Neural cell (in vitro differentiated cells): ENCODE results near the gene LMO7. TPM values are rescaled to one million over a fixed set of nuclear protein-coding genes. Genes with fewer than 3 reads are reported as not detected.

Experiments
- H2AFZ ChIP-seq: fragments of 200-600, 300-800 bp; sonication (generic), shearing (Covaris generic); 2 replicates; pipeline ENCODE4 v1.6.0; 2014; ENCODE audit warnings: low read depth, mild to moderate bottlenecking, antibody characterized with exemption, low read length, moderate library complexity
- H3F3A ChIP-seq: fragments of 200-600 bp; shearing (Covaris generic); 2 replicates; pipeline ENCODE4 v1.6.1; 2016; ENCODE audit warnings: mild to moderate bottlenecking, moderate library complexity, mixed read lengths, antibody characterized with exemption, low read length; ENCODE audit not compliant: insufficient read depth, poor library complexity, severe bottlenecking
- H3K27ac ChIP-seq: fragments of 200-600, 300-800 bp; sonication (generic), shearing (Covaris generic); 2 replicates; pipeline ENCODE4 v1.5.1; 2014; ENCODE audit warnings: mild to moderate bottlenecking, low read length, moderate library complexity
- H3K27me3 ChIP-seq: fragments of 300-800, 200-600 bp; sonication (generic), shearing (Covaris generic); 2 replicates; pipeline ENCODE4 v1.6.0; 2014; ENCODE audit warnings: mild to moderate bottlenecking, low read depth, low read length, moderate library complexity; ENCODE audit not compliant: insufficient read depth
- H3K36me3 ChIP-seq: fragments of 300-800, 200-600 bp; sonication (generic), shearing (Covaris generic); 2 replicates; pipeline ENCODE4 v1.5.1; 2014; ENCODE audit warnings: mild to moderate bottlenecking, antibody characterized with exemption, low read length, moderate library complexity; ENCODE audit not compliant: insufficient read depth
- H3K4me2 ChIP-seq: fragments of 300-800, 200-600 bp; sonication (generic), shearing (Covaris generic); 2 replicates; pipeline ENCODE4 v1.6.0; 2014; ENCODE audit warnings: mild to moderate bottlenecking, low read length
- H3K4me3 ChIP-seq: fragments of 300-800, 200-600 bp; sonication (generic), shearing (Covaris generic); 2 replicates; pipeline ENCODE4 v1.5.1; 2014; ENCODE audit warnings: mild to moderate bottlenecking, low read length, moderate library complexity
- H3K79me2 ChIP-seq: fragments of 200-600 bp; shearing (Covaris generic); replicated peaks from 2 replicates; pipeline ENCODE4 v1.6.0; 2014; ENCODE audit warnings: mild to moderate bottlenecking, low read length, moderate library complexity; ENCODE audit not compliant: insufficient read depth
- H3K9ac ChIP-seq: fragments of 300-800, 200-600 bp; sonication (generic), shearing (Covaris generic); 2 replicates; pipeline ENCODE4 v1.6.1; 2016; ENCODE audit warnings: mild to moderate bottlenecking, low read length, mixed read lengths
- H3K9me2 ChIP-seq: fragments of 200-600 bp; shearing (Covaris generic); 2 replicates; pipeline ENCODE4 v1.6.1; 2016; ENCODE audit warnings: mild to moderate bottlenecking, low read length, mixed read lengths; ENCODE audit not compliant: insufficient read depth
- H3K9me3 ChIP-seq: fragments of 200-600, 300-800 bp; sonication (generic), shearing (Covaris generic); 2 replicates; pipeline ENCODE4 v1.6.1; 2016; ENCODE audit warnings: mild to moderate bottlenecking, mixed run types, low read length, moderate library complexity, mixed read lengths
- H4K20me1 ChIP-seq: fragments of 200-600 bp; shearing (Covaris generic); 2 replicates; pipeline ENCODE4 v1.6.1; 2016; ENCODE audit warnings: mild to moderate bottlenecking, mixed run types; ENCODE audit not compliant: insufficient read depth
- EP300 ChIP-seq: fragments of 450-650 bp; conservative IDR thresholded peaks from 2 replicates; pipeline ENCODE4 v1.6.1; 2014; ENCODE audit warnings: antibody characterized with exemption, mild to moderate bottlenecking, moderate library complexity; ENCODE audit not compliant: poor library complexity, severe bottlenecking
- EZH2 ChIP-seq: fragments of 200-600, 300-800 bp; shearing (Covaris generic), sonication (generic); IDR thresholded peaks from 2 replicates; pipeline ENCODE4 v1.6.1; 2014; ENCODE audit warnings: antibody characterized with exemption, low read length, borderline replicate concordance, mild to moderate bottlenecking; ENCODE audit not compliant: insufficient read depth, poor library complexity, severe bottlenecking
- MXI1 ChIP-seq: fragments of 450-650 bp; conservative IDR thresholded peaks from 2 replicates; pipeline ENCODE4 v1.6.1; 2014; ENCODE audit warnings: antibody characterized with exemption, mild to moderate bottlenecking; ENCODE audit not compliant: poor library complexity, severe bottlenecking
- POLR2AphosphoS5 ChIP-seq: IDR thresholded peaks from 2 replicates; pipeline ENCODE4 v1.6.1; 2012
- RAD21 ChIP-seq: fragments of 450-650 bp; conservative IDR thresholded peaks from 2 replicates; pipeline ENCODE4 v1.6.1; 2014; ENCODE audit warnings: antibody characterized with exemption, mild to moderate bottlenecking, moderate library complexity
- SMC3 ChIP-seq: fragments of 450-650 bp; conservative IDR thresholded peaks from 2 replicates; pipeline ENCODE4 v1.6.1; 2014; ENCODE audit warnings: antibody characterized with exemption, mild to moderate bottlenecking, moderate library complexity; ENCODE audit not compliant: poor library complexity
- TAF1 ChIP-seq: IDR thresholded peaks from 2 replicates; pipeline ENCODE4 v1.6.1; 2012; ENCODE audit warnings: low read depth
- polyA plus RNA-seq: library from polyadenylated mRNA; depleted of rRNA; stranded (reverse); fragments of >200 nt; gene quantifications from 2 replicates; pipeline ENCODE4 v1.2.3, GENCODE V29; 2014
- TF ChIP-seq, protein P1 (sequence below): IDR thresholded peaks from 2 replicates; pipeline ENCODE4 v1.6.1; 2012; ENCODE audit warnings: borderline replicate concordance
- TF ChIP-seq, protein P2 (sequence below): fragments of 450-650 bp; IDR thresholded peaks from 2 replicates; pipeline ENCODE4 v1.5.1; 2014; ENCODE audit warnings: antibody characterized with exemption, mild to moderate bottlenecking, moderate library complexity; ENCODE audit not compliant: poor library complexity, severe bottlenecking

Gene LMO7
- polyA plus RNA-seq, 1 donor from 2014 or later, result 14.2 TPM

DNA sequence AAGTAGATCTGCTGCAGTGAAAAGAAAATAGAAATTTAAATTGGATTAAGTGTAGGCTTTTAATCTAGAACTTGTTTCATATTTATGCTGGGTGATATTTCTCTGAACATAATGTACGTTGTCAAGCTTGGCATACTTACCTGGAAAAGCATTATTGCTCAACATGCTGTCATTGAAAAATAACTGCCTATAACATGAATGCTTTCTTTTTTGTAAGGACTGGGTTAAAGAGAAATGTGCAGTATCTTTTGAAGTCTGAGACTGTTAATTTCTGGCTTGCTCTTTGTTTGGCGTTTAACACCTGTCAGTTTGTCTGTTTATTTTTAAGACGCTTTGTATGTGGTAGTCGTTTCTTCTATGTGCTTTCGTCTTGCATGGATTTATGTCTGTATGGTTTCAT, 175.2 kb downstream of the LMO7 start:
- H2AFZ ChIP-seq, result no peak overlapping the region
- H3F3A ChIP-seq, result no peaks in the 10 kb centered on the region
- no peak overlapping the region for H3K9ac ChIP-seq
- H4K20me1 ChIP-seq, result no peaks in the 10 kb centered on the region
- no peak overlapping the region for H3K4me2 ChIP-seq
- H3K27ac ChIP-seq, result no peak overlapping the region
- H3K79me2 ChIP-seq, result no peaks in the 10 kb centered on the region
- H3K27me3 ChIP-seq, result no peaks in the 10 kb centered on the region
- H3K36me3 ChIP-seq, result no peaks in the 10 kb centered on the region
- no peak overlapping the region for H3K4me3 ChIP-seq
- TF ChIP-seq EP300, result peak; percentile 69
- no peak for TF ChIP-seq MXI1
- TF ChIP-seq POLR2AphosphoS5, result peak; percentile 14
- no peaks in the 10 kb centered on the region for H3K9me3 ChIP-seq
- no peaks in the 10 kb centered on the region for H3K9me2 ChIP-seq

DNA sequence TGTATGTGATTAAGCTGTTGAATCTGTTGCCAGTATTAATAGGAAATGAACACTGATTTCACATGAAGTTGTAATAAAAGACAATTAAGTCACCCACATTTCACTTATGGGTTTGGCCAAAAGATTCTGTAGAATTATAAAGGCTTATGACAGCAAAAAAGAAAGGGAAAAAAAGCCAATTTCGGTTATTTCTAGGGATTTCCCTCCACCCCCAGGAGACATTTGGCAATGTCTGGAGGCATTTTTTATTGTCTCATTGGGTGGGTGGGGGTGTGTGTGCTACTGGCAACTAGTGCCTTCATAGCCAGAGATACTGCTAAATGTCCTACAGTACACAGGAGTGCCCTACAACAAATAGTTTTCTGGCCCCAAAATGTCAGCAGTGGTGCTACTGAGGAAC, 175.7 kb downstream of the LMO7 start:
- TF ChIP-seq EZH2 (no peak), SMC3 (no peak), RAD21 (no peak), POLR2AphosphoS5 (no peak), TAF1 (no peak)
- TF ChIP-seq, protein P1, sequence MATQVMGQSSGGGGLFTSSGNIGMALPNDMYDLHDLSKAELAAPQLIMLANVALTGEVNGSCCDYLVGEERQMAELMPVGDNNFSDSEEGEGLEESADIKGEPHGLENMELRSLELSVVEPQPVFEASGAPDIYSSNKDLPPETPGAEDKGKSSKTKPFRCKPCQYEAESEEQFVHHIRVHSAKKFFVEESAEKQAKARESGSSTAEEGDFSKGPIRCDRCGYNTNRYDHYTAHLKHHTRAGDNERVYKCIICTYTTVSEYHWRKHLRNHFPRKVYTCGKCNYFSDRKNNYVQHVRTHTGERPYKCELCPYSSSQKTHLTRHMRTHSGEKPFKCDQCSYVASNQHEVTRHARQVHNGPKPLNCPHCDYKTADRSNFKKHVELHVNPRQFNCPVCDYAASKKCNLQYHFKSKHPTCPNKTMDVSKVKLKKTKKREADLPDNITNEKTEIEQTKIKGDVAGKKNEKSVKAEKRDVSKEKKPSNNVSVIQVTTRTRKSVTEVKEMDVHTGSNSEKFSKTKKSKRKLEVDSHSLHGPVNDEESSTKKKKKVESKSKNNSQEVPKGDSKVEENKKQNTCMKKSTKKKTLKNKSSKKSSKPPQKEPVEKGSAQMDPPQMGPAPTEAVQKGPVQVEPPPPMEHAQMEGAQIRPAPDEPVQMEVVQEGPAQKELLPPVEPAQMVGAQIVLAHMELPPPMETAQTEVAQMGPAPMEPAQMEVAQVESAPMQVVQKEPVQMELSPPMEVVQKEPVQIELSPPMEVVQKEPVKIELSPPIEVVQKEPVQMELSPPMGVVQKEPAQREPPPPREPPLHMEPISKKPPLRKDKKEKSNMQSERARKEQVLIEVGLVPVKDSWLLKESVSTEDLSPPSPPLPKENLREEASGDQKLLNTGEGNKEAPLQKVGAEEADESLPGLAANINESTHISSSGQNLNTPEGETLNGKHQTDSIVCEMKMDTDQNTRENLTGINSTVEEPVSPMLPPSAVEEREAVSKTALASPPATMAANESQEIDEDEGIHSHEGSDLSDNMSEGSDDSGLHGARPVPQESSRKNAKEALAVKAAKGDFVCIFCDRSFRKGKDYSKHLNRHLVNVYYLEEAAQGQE, result no peak
- Histone ChIP-seq H3K27ac (no peak overlapping the region), H3K9me2 (no peaks in the 10 kb centered on the region), H3K79me2 (no peaks in the 10 kb centered on the region), H3K4me2 (no peak overlapping the region), H4K20me1 (no peaks in the 10 kb centered on the region), H3F3A (no peaks in the 10 kb centered on the region), H3K4me3 (no peak overlapping the region), H3K9ac (no peak overlapping the region), H3K36me3 (no peaks in the 10 kb centered on the region), H3K27me3 (no peaks in the 10 kb centered on the region), H3K9me3 (no peaks in the 10 kb centered on the region), H2AFZ (no peak overlapping the region)

DNA sequence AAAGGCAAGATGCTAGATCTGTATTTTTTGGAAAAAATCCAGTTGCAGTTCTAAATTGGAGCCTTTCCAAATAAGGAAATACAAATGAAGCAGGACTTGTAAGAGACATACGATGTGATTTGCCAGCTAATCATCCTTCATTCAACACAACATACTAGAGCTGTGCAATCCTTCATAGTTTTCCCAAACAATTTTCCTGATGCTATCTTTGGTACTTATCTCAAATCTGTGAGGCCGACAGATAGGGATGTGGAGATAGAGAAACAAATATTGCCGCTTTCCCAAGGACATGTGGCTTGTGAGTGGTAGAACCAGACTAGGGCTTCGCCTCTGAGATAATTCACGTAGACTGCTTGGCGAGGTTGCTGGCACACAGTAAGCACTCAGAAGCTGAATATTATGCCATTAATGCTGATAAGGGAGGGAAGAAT, 176.6 kb downstream of the LMO7 start:
- no peak overlapping the region for H2AFZ ChIP-seq
- H3K27ac ChIP-seq, result no peak overlapping the region
- H3F3A ChIP-seq, result no peaks in the 10 kb centered on the region
- TF ChIP-seq EP300 (no peak), RAD21 (no peak), TAF1 (no peak), MXI1 (no peak), SMC3 (no peak), EZH2 (no peak)
- TF ChIP-seq, protein P1, result no peak
- TF ChIP-seq, protein P2, sequence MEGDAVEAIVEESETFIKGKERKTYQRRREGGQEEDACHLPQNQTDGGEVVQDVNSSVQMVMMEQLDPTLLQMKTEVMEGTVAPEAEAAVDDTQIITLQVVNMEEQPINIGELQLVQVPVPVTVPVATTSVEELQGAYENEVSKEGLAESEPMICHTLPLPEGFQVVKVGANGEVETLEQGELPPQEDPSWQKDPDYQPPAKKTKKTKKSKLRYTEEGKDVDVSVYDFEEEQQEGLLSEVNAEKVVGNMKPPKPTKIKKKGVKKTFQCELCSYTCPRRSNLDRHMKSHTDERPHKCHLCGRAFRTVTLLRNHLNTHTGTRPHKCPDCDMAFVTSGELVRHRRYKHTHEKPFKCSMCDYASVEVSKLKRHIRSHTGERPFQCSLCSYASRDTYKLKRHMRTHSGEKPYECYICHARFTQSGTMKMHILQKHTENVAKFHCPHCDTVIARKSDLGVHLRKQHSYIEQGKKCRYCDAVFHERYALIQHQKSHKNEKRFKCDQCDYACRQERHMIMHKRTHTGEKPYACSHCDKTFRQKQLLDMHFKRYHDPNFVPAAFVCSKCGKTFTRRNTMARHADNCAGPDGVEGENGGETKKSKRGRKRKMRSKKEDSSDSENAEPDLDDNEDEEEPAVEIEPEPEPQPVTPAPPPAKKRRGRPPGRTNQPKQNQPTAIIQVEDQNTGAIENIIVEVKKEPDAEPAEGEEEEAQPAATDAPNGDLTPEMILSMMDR, result no peak
- H4K20me1 ChIP-seq, result no peaks in the 10 kb centered on the region
- no peak overlapping the region for H3K9ac ChIP-seq
- no peaks in the 10 kb centered on the region for H3K9me2 ChIP-seq
- no peaks in the 10 kb centered on the region for H3K36me3 ChIP-seq
- H3K27me3 ChIP-seq, result no peaks in the 10 kb centered on the region
- H3K79me2 ChIP-seq, result no peaks in the 10 kb centered on the region
- H3K4me2 ChIP-seq, result no peak overlapping the region
- H3K4me3 ChIP-seq, result no peak overlapping the region
- no peaks in the 10 kb centered on the region for H3K9me3 ChIP-seq
